A673 (cell line): Measurements from ENCODE around the gene DNAJB14.

ENCODE experiments used
- CTCF ChIP-seq: fragments of 300-800, 200-600 bp; sonication (generic); conservative IDR thresholded peaks from 2 replicates; pipeline ENCODE4 v1.5.1; 2017; ENCODE audit warnings: low read depth, mild to moderate bottlenecking, antibody characterized with exemption, low read length, moderate library complexity, mixed read lengths
- EZH2 ChIP-seq: fragments of 200-600 bp; sonication (generic); IDR thresholded peaks from 2 replicates; pipeline ENCODE4 v1.6.1; 2017; ENCODE audit warnings: borderline replicate concordance, low read depth, mild to moderate bottlenecking, mixed read lengths, antibody characterized with exemption, low read length; ENCODE audit not compliant: poor library complexity, severe bottlenecking

- TF ChIP-seq CTCF (no peak), EZH2 (no peak)
Observed at GRCh38 chr4:99859618-99860017, 86.8 kb downstream of the DNAJB14 start.
